Panc1 (cell line): ENCODE data around the gene MRPS23. TPM values are rescaled to one million over a fixed set of nuclear protein-coding genes. Genes with fewer than 3 reads are reported as not detected.

ENCODE experiments used
- ATAC-seq: fragments of 200-7000 bp; cut with Tn5 transposase; 2 replicates; pipeline ENCODE4 v1.9.1; 2020; ENCODE audit warnings: mild to moderate bottlenecking, moderate library complexity
- BruUV-seq: library from RNA; stranded (reverse); fragments of 400-500 nt; replicated peaks from 2 replicates; lab custom pipeline; 2021; lab: Mats Ljungman, UMichigan
- CTCF ChIA-PET: fragments of 300-600 bp; sonication (Branson Sonifier 250); formaldehyde crosslinking; loops from one replicate; lab custom pipeline; 2022; ENCODE audit warnings: antibody characterized with exemption; lab: Charles Lee
- POLR2A ChIA-PET: fragments of 300-600 bp; sonication (Branson Sonifier 250); formaldehyde crosslinking; loops from one replicate; lab custom pipeline; 2022; ENCODE audit warnings: antibody characterized with exemption; lab: Charles Lee
- DNase-seq: peaks from one replicate; pipeline ENCODE4 v3.0.0-alpha.2; 2010; ENCODE audit warnings: low read depth, low spot score
- H3K27ac ChIP-seq: 2 replicates; pipeline ENCODE4 v1.5.1; 2011; ENCODE audit warnings: mild to moderate bottlenecking, low read length, inconsistent platforms
- H3K27me3 ChIP-seq: fragments of 200-500 bp; sonication (Bioruptor generic); 2 replicates; pipeline ENCODE4 v1.6.0; 2014; ENCODE audit warnings: low read length, inconsistent platforms; ENCODE audit not compliant: control insufficient read depth, insufficient read depth
- H3K36me3 ChIP-seq: fragments of 200-500 bp; sonication (Bioruptor generic); 2 replicates; pipeline ENCODE4 v1.5.1; 2014; ENCODE audit warnings: inconsistent platforms, mild to moderate bottlenecking, low read length, moderate library complexity; ENCODE audit not compliant: control insufficient read depth, insufficient read depth
- H3K4me1 ChIP-seq: 2 replicates; pipeline ENCODE4 v1.5.1; 2011; ENCODE audit warnings: inconsistent platforms, mild to moderate bottlenecking, low read length, moderate library complexity; ENCODE audit not compliant: control insufficient read depth, insufficient read depth
- H3K4me3 ChIP-seq, 2 experiments: 2 replicates each; pipeline ENCODE4 v1.5.1; 2011 to 2012; ENCODE audit warnings: low read depth in 2 of 2, low read length in 2 of 2, mild to moderate bottlenecking in 2 of 2, inconsistent platforms in 1 of 2, moderate library complexity in 1 of 2
- H3K9me3 ChIP-seq: fragments of 200-500 bp; sonication (Bioruptor generic); 2 replicates; pipeline ENCODE4 v1.5.1; 2014; ENCODE audit warnings: low read depth, mild to moderate bottlenecking, inconsistent platforms, low read length, moderate library complexity; ENCODE audit not compliant: control insufficient read depth, insufficient read depth
- POLR2AphosphoS5 ChIP-seq: IDR thresholded peaks from 2 replicates; pipeline ENCODE4 v1.6.1; 2012; ENCODE audit warnings: mild to moderate bottlenecking, low read depth, low read length, moderate library complexity
- SIN3A ChIP-seq: IDR thresholded peaks from 2 replicates; pipeline ENCODE4 v1.6.1; 2012; ENCODE audit warnings: low read depth, mild to moderate bottlenecking, low read length, moderate library complexity, borderline replicate concordance; ENCODE audit not compliant: insufficient read depth
- TCF7L2 ChIP-seq: IDR thresholded peaks from 2 replicates; pipeline ENCODE4 v1.6.1; 2011; ENCODE audit warnings: mild to moderate bottlenecking, low read depth, low read length, inconsistent platforms
- in situ Hi-C: cut with HindIII; loops from 2 replicates; pipeline ENCODE4 v1.10.0; 2016; ENCODE audit warnings: low sequenced_read_pairs, low pct_unique_long_range_greater_than_20kb
- intact Hi-C: fragments of 100-400 bp; cut with micrococcal nuclease; formaldehyde crosslinking; loops from one replicate; pipeline ENCODE4 v1.10.0; 2022; ENCODE audit not compliant: unreplicated experiment
- total RNA-seq: library from RNA; stranded (reverse); gene quantifications from one replicate; pipeline ENCODE4 v1.2.1, GENCODE V29; 2021; ENCODE audit not compliant: unreplicated experiment
- TF ChIP-seq, protein P1 (sequence below): fragments of 450-650 bp; IDR thresholded peaks from 2 replicates; pipeline ENCODE4 v1.5.1; 2017; ENCODE audit warnings: mild to moderate bottlenecking
- TF ChIP-seq, protein P2 (sequence below), 2 experiments: IDR thresholded peaks; 2 replicates each; pipeline ENCODE4 v1.6.1; 2011 to 2012; ENCODE audit warnings: low read depth in 2 of 2, control low read depth in 1 of 2, low read length in 1 of 2, mild to moderate bottlenecking in 1 of 2, moderate library complexity in 1 of 2; ENCODE audit not compliant: insufficient read depth in 1 of 2

The MRPS23 gene
- total RNA-seq, 1 experiment from 2014 or later: 85.4 TPM

DNA sequence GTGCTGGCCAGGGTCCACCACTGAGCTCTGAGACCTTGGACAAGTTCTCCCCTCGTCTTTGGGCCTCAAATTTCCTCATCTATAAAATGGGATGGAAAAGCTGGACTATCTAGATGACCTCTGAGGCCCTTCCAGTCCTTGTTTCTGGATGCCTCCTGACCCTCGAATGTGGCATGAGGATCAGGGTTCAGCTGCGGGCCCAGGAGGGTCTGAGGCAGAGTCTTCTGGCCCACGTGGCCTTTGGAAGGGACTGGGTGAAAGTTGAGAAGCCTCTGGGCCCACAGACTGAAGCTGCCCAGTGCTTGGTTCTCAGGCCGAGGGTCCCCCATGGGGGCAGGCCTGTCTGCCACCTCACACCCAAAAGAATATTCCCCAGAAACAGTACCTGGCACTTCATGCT is 16.9 kb upstream of the MRPS23 start:
- H3K27me3 ChIP-seq: no peaks in the 10 kb centered on the region
- BruUV-seq: no TSS peak
- ChIA-PET POLR2A (interaction anchor here (0.6 to 1.4 kb wide), 2 partner anchors 123 to 141 kb away, joined by 3 read pairs; no protein-coding TSS in a partner anchor), CTCF (no interaction called here)
- in situ Hi-C loops (no loop called here), intact Hi-C loops (no loop called here)
- no peaks in the 10 kb centered on the region for H3K9me3 ChIP-seq
- H3K4me3 ChIP-seq: no peak overlapping the region
- DNase-seq (no peak), ATAC-seq (no peak)
- TF ChIP-seq TCF7L2 (no peak), POLR2AphosphoS5 (no peak), SIN3A (no peak)
- TF ChIP-seq, protein P1, sequence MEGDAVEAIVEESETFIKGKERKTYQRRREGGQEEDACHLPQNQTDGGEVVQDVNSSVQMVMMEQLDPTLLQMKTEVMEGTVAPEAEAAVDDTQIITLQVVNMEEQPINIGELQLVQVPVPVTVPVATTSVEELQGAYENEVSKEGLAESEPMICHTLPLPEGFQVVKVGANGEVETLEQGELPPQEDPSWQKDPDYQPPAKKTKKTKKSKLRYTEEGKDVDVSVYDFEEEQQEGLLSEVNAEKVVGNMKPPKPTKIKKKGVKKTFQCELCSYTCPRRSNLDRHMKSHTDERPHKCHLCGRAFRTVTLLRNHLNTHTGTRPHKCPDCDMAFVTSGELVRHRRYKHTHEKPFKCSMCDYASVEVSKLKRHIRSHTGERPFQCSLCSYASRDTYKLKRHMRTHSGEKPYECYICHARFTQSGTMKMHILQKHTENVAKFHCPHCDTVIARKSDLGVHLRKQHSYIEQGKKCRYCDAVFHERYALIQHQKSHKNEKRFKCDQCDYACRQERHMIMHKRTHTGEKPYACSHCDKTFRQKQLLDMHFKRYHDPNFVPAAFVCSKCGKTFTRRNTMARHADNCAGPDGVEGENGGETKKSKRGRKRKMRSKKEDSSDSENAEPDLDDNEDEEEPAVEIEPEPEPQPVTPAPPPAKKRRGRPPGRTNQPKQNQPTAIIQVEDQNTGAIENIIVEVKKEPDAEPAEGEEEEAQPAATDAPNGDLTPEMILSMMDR: no peak
- TF ChIP-seq, protein P2, sequence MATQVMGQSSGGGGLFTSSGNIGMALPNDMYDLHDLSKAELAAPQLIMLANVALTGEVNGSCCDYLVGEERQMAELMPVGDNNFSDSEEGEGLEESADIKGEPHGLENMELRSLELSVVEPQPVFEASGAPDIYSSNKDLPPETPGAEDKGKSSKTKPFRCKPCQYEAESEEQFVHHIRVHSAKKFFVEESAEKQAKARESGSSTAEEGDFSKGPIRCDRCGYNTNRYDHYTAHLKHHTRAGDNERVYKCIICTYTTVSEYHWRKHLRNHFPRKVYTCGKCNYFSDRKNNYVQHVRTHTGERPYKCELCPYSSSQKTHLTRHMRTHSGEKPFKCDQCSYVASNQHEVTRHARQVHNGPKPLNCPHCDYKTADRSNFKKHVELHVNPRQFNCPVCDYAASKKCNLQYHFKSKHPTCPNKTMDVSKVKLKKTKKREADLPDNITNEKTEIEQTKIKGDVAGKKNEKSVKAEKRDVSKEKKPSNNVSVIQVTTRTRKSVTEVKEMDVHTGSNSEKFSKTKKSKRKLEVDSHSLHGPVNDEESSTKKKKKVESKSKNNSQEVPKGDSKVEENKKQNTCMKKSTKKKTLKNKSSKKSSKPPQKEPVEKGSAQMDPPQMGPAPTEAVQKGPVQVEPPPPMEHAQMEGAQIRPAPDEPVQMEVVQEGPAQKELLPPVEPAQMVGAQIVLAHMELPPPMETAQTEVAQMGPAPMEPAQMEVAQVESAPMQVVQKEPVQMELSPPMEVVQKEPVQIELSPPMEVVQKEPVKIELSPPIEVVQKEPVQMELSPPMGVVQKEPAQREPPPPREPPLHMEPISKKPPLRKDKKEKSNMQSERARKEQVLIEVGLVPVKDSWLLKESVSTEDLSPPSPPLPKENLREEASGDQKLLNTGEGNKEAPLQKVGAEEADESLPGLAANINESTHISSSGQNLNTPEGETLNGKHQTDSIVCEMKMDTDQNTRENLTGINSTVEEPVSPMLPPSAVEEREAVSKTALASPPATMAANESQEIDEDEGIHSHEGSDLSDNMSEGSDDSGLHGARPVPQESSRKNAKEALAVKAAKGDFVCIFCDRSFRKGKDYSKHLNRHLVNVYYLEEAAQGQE (IDR thresholded peaks at IDR 0.05; ENCODE audit: insufficient read depth in 1 of 2, low read depth in 2 of 2, low read length in 1 of 2): no peak
- H3K36me3 ChIP-seq: peaks cover 3% of the 10 kb centered on the region; the same call in 1 of the 2 replicates
- peaks cover 52% of the 10 kb centered on the region for H3K4me1 ChIP-seq
- H3K27ac ChIP-seq: peak overlapping the region; percentile 50

DNA sequence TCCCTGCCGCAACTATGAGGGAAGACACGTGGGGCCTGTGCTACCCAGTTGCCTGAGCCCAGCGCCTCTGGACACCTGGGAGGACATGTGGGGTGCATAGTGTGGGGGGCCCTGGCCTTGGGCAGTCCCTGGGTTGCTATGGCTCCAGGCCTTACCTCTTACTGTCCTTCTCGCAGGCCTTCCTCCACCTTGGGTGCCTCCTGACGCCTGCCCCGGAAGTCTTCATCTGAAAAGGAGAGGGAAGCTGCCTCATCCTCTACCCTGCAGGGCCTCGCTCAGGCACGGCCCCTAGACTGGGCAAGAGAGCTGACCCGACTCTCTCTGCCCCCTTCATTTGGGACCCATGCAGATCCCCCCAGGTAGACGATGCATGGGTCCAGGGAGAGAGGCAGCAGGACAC is 16.5 kb upstream of the MRPS23 start:
- in situ Hi-C loops (no loop called here), intact Hi-C loops (no loop called here)
- CTCF ChIA-PET: no interaction called here
- peaks cover 3% of the 10 kb centered on the region; the same call in 1 of the 2 replicates for H3K36me3 ChIP-seq
- POLR2A ChIA-PET: interaction anchor here (0.7 to 1.4 kb wide), 2 partner anchors 123 to 134 kb away, joined by 3 to 4 read pairs; no protein-coding TSS in a partner anchor
- H3K4me1 ChIP-seq: peaks cover 55% of the 10 kb centered on the region
- H3K27ac ChIP-seq: peak overlapping the region; percentile 50; the same call in 1 of the 2 replicates
- no peak overlapping the region for H3K4me3 ChIP-seq
- no peak for ATAC-seq
- no TSS peak for BruUV-seq
- no peaks in the 10 kb centered on the region for H3K27me3 ChIP-seq
- no peaks in the 10 kb centered on the region for H3K9me3 ChIP-seq
- TF ChIP-seq, protein P1: no peak
- no peak for TF ChIP-seq POLR2AphosphoS5
- no peak for TF ChIP-seq SIN3A
- TF ChIP-seq, protein P2 (IDR thresholded peaks at IDR 0.05; ENCODE audit: insufficient read depth in 1 of 2, low read depth in 2 of 2, low read length in 1 of 2): no peak
- TF ChIP-seq TCF7L2: no peak
- DNase-seq: no peak
